Activated T-helper 9 cell treated with anti-CD3 and anti-CD28 coated beads, Interleukin-2, amount 50 U/mL, for 16 hours (primary cell): ENCODE data around the gene VMO1.

ENCODE experiments used
- DNase-seq: peaks from one replicate; pipeline ENCODE4 v3.0.0-alpha.2; 2020; ENCODE audit warnings: low read depth

VMO1 gene

GRCh38 chr17:4800462-4801196 lies 14.5 kb upstream of the VMO1 start:
- no peak for DNase-seq

GRCh38 chr17:4796552-4796920 lies 10.4 kb upstream of the VMO1 start:
- DNase-seq = no peak

GRCh38 chr17:4795168-4795567 lies 9.0 kb upstream of the VMO1 start:
- DNase-seq = no peak

GRCh38 chr17:4790705-4791088 lies 4.5 kb upstream of the VMO1 start:
- no peak for DNase-seq

GRCh38 chr17:4789951-4790704 lies 4.0 kb upstream of the VMO1 start:
- peak; percentile 71 for DNase-seq

GRCh38 chr17:4789701-4789950 lies 3.5 kb upstream of the VMO1 start:
- DNase-seq = no peak

GRCh38 chr17:4788807-4789700 lies 2.9 kb upstream of the VMO1 start, which contains the start of gene GLTPD2:
GLTPD2 (plus strand) TSS chr17:4788964; CDS start chr17:4789012, 48 bp downstream.
- no peak for DNase-seq

GRCh38 chr17:4788159-4788806 lies 2.1 kb upstream of the VMO1 start:
- no peak for DNase-seq

GRCh38 chr17:4786516-4786915 lies 352 bp upstream of the VMO1 start:
- no peak for DNase-seq

GRCh38 chr17:4785311-4786105 lies 656 bp downstream of the VMO1 start:
- DNase-seq = no peak

- no peak for DNase-seq
Observed at GRCh38 chr17:4782652-4783051, 3.5 kb downstream of the VMO1 start.

GRCh38 chr17:4780325-4780955 lies 5.7 kb downstream of the VMO1 start:
- DNase-seq = no peak

GRCh38 chr17:4777969-4778760 lies 8.0 kb downstream of the VMO1 start:
- no peak for DNase-seq

- DNase-seq = no peak
Observed at GRCh38 chr17:4772235-4772613, 13.9 kb downstream of the VMO1 start.

GRCh38 chr17:4771519-4772234 lies 14.5 kb downstream of the VMO1 start, which contains the start of gene TM4SF5:
TM4SF5 (plus strand) TSS chr17:4771886; CDS start chr17:4771923, 37 bp downstream.
- DNase-seq = no peak

GRCh38 chr17:4769628-4770027 lies 16.5 kb downstream of the VMO1 start:
- no peak for DNase-seq

- DNase-seq = no peak
Observed at GRCh38 chr17:4768298-4768697, 17.9 kb downstream of the VMO1 start.

GRCh38 chr17:4766723-4767122 lies 19.4 kb downstream of the VMO1 start:
- DNase-seq = no peak

GRCh38 chr17:4766201-4766600 lies 20.0 kb downstream of the VMO1 start:
- DNase-seq = no peak
